ENCODE measurements around the gene HS6ST2. TPM values are rescaled to one million over a fixed set of nuclear protein-coding genes. Genes with fewer than 3 reads are reported as not detected.
A peak's percentile ranks its signal among the peaks of the same experiment; 100 is the strongest.
"Not testable (repeated sequence)": the region's sequence is repeated elsewhere in the genome, so short reads cannot be mapped to it uniquely, and the experiment has no call there.

The HS6ST2 gene
- polyA plus RNA-seq, 1 donor: 48.2 TPM

GRCh38 chrX:132940727-132941327 lies 17.6 kb downstream of the HS6ST2 start:
- no peak for DNase-seq

DNA sequence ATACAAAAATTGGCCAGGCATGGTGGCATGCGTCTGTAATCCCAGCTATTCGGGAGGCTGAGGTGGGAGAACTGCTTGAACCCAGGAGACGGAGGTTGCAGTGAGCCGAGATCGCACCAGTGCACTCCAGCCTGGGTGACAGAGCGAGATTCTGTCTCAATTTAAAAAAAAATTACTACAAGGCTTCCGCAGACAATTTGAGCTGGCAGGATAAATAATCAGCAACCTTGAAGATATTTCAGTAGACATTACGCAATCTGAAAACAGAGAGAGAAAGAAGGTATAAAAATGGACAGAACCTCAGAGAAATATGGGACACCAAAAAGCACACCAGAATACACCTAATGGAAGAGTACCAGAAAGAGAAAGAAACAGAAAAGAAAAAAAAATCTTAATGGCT lies 25.3 kb downstream of the HS6ST2 start:
- DNase-seq: no peak

- no peak for DNase-seq
These were observed 34.0 kb downstream of the HS6ST2 start for GRCh38 chrX:132924426-132924825.

GRCh38 chrX:132918523-132918922 lies 39.9 kb downstream of the HS6ST2 start:
- no peak for DNase-seq

GRCh38 chrX:132916349-132916748 lies 42.1 kb downstream of the HS6ST2 start:
- no peak for DNase-seq

DNA sequence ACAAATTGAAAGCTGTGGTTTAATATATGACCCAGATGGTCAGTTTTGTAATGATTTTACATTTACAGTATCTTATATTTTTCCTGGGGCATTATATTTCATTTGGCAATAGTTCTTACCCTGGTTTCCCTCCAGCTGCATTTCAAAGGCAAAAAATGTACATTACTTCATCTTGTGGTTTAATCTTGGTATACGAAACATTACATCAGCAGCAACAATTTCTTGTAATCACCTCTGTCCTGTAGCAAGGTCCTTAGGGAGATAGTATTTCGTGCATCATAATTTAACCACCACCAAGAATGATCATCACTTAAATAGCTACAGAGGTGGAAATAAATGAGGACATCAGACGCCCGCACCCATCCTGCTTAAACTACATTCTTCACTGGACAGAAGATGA lies 48.8 kb downstream of the HS6ST2 start:
- peak; percentile 0 for DNase-seq

- no peak for DNase-seq
These were observed 49.5 kb downstream of the HS6ST2 start for GRCh38 chrX:132908891-132909290.

GRCh38 chrX:132900633-132901293 lies 57.7 kb downstream of the HS6ST2 start:
- no peak for DNase-seq

- DNase-seq: no peak
These were observed 70.9 kb downstream of the HS6ST2 start for GRCh38 chrX:132887569-132887968.

DNA sequence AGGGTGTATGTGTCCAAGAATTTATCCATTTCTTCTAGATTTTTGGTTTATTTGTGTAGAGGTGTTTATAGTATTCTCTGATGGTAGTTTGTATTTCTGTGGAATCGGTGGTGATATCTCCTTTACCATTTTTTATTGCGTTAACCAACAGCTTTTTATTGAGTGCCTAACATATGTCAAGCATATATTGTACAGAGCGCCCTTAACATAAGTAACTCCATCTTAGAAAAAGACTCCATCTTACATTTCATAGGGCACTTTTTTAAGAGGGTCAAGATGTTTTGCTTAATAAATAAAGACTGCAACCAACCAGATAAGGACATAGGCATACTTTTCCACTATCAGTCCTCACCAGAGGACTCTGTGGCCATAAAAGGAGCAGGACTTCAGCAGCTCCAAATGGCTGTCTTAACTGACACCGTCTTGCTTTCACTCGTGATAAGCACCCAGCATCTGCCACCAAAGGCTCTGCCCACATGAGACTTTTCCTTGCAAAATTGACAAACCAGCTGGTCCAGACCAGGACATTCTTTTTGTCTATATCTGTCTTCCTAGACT lies 75.0 kb downstream of the HS6ST2 start:
- DNase-seq: no peak

- not testable (repeated sequence) for DNase-seq
These were observed 77.7 kb downstream of the HS6ST2 start for GRCh38 chrX:132880753-132881152.

- no peak for DNase-seq
These were observed 80.4 kb downstream of the HS6ST2 start for GRCh38 chrX:132877954-132878536.

- DNase-seq: no peak
These were observed 81.7 kb downstream of the HS6ST2 start for GRCh38 chrX:132876523-132877338.

- no peak for DNase-seq
These were observed 82.5 kb downstream of the HS6ST2 start for GRCh38 chrX:132875650-132876522.

DNA sequence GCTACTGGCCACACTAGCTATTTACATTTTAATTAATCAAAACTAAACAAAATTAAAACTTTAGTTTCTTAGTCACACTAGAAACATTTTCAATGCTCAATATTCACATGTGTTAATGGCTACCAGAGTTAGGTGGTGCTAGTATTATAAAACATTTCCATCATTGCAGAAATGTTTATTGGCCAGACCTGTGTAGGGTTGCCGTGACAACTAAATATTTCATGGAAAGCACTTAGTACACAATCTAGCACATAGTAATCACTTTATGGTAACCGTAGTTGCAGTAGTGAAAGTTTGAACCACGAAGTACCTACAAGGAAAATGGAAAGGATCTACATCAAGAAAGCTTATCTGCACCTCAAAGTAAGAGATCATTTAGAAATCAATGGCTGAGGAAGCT lies 95.9 kb downstream of the HS6ST2 start:
- DNase-seq: no peak

DNA sequence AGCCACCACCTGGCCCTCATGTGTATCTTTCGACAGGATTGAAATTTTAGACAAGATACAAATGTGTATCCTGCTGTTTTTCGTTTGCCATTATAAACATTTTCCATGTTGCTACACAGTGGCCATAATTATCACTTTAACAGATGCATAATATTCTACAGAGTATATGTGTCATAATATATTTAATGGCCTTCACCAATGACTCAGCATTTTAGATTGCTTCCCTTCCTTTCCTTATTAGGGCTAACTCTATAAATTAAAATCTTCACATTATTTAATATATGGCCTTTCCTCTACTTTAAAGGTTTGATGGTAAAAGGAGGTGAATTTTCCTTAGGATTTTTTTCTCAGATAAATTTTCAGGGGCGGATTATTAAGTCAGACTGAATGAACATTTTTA lies 97.4 kb downstream of the HS6ST2 start:
- no peak for DNase-seq

DNA sequence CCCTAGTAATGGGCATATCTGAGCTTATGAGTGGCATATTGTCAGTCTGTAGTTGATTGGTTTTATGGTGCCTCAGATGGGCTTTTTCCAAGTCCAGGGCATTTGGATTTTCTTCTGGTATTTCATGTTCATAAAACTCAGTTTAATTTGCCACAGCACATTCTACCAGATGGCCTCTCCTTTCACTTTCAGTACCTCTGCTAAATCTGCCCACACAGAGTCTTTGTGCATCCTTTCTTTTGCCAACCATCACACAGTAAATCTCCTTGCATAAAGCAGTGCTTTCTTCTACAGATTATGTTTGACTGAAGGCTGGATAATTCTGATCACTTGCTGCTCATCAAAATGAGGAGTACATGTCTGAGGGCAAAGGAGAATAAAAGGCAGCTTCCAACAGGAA lies 98.2 kb downstream of the HS6ST2 start:
- DNase-seq: no peak

DNA sequence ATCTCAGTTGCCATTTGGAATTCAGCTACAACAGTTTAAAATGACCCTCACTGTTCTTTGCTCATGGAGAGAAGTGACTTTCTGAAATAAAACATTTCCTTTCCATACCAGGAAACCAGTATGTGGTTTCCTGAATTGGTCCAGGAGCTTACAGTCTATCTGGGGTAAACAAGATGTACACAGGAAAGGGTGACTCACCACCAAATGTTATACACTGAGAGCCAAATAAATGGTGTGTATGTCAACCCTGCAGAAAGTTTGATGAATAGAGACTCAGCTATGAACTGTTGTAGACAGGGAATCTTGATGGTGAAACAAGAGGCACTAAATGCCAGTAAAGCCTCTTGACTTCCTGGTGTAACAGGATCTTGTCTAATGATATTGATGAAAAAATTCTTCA lies 100.4 kb downstream of the HS6ST2 start:
- no peak for DNase-seq

GRCh38 chrX:132855780-132856341 lies 102.6 kb downstream of the HS6ST2 start:
- no peak for DNase-seq

DNA sequence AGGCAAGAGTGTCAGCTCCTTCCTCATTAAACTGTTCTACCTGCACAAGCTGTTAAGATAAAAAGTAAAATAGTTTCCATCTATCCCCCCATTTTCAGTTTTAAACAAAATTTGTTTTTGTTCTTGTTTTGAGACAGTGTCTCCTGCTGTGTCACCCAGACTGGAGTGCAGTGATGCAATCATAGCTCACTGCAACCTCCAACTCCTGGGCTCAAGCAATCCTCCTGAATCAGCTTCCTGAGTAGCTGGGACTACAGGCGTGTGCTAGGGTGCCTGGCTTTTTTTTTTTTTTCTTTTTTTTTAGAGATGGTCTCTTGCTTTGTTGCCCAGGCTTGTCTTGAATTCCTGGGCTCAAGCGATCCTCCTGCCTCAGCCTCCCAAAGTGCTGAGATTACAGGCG lies 105.4 kb downstream of the HS6ST2 start:
- DNase-seq: no peak

GRCh38 chrX:132848296-132848970 lies 110.0 kb downstream of the HS6ST2 start:
- DNase-seq: peak; percentile 20
